Effector memory CD8-positive, alpha-beta T cell (primary cell): ENCODE results near the gene NOP16.

Source experiments
- ATAC-seq: fragments of 150-1000 bp; cut with Tn5 transposase; replicated peaks from 2 replicates; pipeline ENCODE4 v1.10.0; 2021; ENCODE audit warnings: mild to moderate bottlenecking, moderate library complexity
- DNase-seq, 3 experiments: peaks; one replicate each; pipeline ENCODE4 v3.0.0; 2021
- H3K27ac Mint-ChIP-seq, 2 donors: one replicate each; pipeline ENCODE4 v1.8.0; 2022; ENCODE audit warnings: mild to moderate bottlenecking in 2 of 2, mixed read lengths in 2 of 2, moderate library complexity in 2 of 2
- H3K27me3 Mint-ChIP-seq, 2 donors: one replicate each; pipeline ENCODE4 v1.8.0; 2022; ENCODE audit warnings: mixed read lengths in 2 of 2
- H3K36me3 Mint-ChIP-seq: one replicate; pipeline ENCODE4 v1.8.0; 2022; ENCODE audit warnings: mild to moderate bottlenecking, moderate library complexity, mixed read lengths; ENCODE audit not compliant: insufficient read depth
- H3K4me1 Mint-ChIP-seq, 2 donors: one replicate each; pipeline ENCODE4 v1.8.0; 2022; ENCODE audit warnings: low read depth in 2 of 2, mixed read lengths in 2 of 2
- H3K4me3 Mint-ChIP-seq, 2 donors: one replicate each; pipeline ENCODE4 v1.8.0; 2022; ENCODE audit warnings: mild to moderate bottlenecking in 2 of 2, mixed read lengths in 2 of 2, moderate library complexity in 2 of 2
- H3K9me3 Mint-ChIP-seq, 2 donors: one replicate each; pipeline ENCODE4 v1.8.0; 2022; ENCODE audit warnings: mixed read lengths in 2 of 2

The NOP16 gene

GRCh38 chr5:176405656-176406435 lies 17.4 kb upstream of the NOP16 start:
- Mint-ChIP-seq H3K4me3 (no peak overlapping the region), H3K4me1 (peaks cover 5 to 6% of the 10 kb centered on the region in 2 donors), H3K36me3 (peaks cover 48% of the 10 kb centered on the region), H3K9me3 (no peaks in the 10 kb centered on the region), H3K27ac (peak overlapping the region; percentile 30 to 77), H3K27me3 (no peaks in the 10 kb centered on the region)
- ATAC-seq: no peak
- no peak for DNase-seq

GRCh38 chr5:176401281-176402205 lies 13.1 kb upstream of the NOP16 start:
- Mint-ChIP-seq H3K4me1 (peaks cover 5 to 10% of the 10 kb centered on the region in 2 donors), H3K27ac (peak overlapping the region in 1 of 2 donors; percentile 52), H3K4me3 (no peak overlapping the region), H3K36me3 (peaks cover 46% of the 10 kb centered on the region), H3K27me3 (no peaks in the 10 kb centered on the region), H3K9me3 (no peaks in the 10 kb centered on the region)
- ATAC-seq (no peak), DNase-seq (no peak)

- ATAC-seq (no peak), DNase-seq (no peak)
- H3K27me3 Mint-ChIP-seq: no peaks in the 10 kb centered on the region
- peak overlapping the region in 1 of 2 donors; percentile 39 for H3K27ac Mint-ChIP-seq
- peaks cover 5 to 14% of the 10 kb centered on the region in 2 donors for H3K4me1 Mint-ChIP-seq
- no peaks in the 10 kb centered on the region for H3K9me3 Mint-ChIP-seq
- H3K4me3 Mint-ChIP-seq: no peak overlapping the region
- peaks cover 45% of the 10 kb centered on the region for H3K36me3 Mint-ChIP-seq
These were observed 12.2 kb upstream of the NOP16 start for GRCh38 chr5:176400382-176401156.

DNA sequence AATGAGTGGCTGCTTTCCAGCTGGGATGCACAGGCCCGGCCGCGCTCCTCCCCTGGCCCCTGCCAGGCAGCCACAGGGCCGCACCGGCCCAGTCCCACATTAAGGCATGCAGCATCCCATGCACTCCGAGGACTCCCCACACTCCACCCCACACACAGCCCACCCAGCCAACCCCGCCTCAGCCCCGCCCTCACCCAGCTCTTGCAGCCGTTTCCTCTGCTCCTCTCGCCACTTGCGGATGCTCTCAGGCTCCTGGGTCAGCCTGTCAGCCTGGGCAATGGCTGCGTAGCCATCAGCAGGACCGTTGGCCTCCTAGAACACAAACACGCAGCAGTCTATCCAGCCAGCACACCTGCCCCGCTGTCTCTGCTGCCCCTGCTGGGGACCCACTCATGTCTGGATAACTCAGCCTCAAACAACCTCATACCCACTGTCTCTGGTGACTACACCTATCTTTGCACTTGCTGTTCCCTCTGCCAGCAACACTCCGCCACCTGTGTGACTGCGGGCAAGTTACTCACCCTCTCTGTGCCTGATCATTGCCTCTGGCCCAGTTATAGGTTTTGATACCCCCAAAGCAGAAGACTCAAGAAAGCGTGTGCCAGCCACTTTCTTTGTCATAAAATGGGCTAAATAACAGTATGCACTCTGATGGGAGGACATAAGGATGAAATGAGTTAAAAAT lies 9.5 kb upstream of the NOP16 start:
- ATAC-seq: no peak
- no peak for DNase-seq
- Mint-ChIP-seq H3K36me3 (peaks cover 40% of the 10 kb centered on the region), H3K4me1 (peaks cover 6 to 14% of the 10 kb centered on the region in 2 donors), H3K27ac (peak overlapping the region in 1 of 2 donors; percentile 41), H3K4me3 (no peak overlapping the region), H3K9me3 (no peaks in the 10 kb centered on the region), H3K27me3 (no peaks in the 10 kb centered on the region)

DNA sequence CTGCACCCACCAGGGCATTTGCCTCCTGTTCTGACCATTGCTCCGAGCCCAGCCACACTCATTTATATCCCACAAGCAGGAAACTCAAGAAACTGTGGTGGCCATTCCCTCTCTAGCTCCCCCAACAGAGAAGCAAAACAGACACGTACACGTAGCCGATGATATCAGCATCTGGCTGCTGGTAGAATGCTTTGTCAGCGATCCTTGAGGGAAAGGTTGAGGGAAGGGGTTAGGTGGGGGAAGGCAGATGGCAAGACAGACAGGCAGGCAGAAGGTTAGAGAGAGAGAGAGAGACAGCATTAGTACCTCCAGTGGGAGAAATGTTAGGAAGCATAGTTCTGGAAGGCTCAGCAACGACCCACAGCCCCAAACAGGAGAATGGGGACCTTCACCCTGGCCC lies 7.9 kb upstream of the NOP16 start:
- H3K27me3 Mint-ChIP-seq: no peaks in the 10 kb centered on the region
- peaks cover 53% of the 10 kb centered on the region for H3K36me3 Mint-ChIP-seq
- H3K27ac Mint-ChIP-seq: no peak overlapping the region
- H3K4me3 Mint-ChIP-seq: no peak overlapping the region
- H3K9me3 Mint-ChIP-seq: no peaks in the 10 kb centered on the region
- peaks cover 3 to 9% of the 10 kb centered on the region in 2 donors for H3K4me1 Mint-ChIP-seq
- ATAC-seq (no peak), DNase-seq (no peak)

DNA sequence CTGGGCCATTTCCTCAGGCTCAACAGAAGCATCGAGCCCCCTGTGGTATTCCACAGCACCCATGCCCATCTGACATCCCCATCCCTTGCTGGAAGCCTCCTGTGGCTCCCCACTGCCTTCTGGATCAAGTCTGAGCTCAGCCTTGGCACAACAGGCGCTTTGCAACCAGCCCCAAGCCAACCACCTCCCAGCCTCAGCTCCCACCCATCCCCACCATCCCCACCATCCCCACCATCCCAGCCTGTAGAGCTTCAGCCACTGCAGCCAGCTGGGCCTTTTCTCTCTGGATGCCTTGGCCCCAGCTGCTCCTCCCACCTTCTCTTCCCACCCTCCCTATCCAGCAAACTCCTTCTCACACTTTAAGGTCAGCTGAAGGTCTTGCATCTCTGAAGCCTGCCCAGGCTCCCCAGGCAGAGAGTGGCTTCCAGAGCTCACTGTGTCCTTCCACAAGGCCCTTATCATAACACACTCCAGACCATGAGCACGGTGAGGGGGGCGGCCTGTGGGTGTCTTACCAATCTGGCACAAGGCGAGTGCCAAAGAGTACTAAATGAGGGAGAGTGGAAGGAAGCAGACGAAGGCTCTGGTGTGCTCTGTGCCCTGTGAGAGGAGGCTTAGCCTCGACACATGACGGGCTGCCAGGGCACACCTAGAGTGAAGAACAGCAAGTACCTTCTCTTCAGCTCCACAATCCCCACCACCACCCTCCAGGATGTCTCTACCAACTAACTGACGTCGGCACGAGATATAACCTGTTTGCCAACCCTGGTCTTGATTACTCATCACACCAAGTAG lies 6.7 kb upstream of the NOP16 start:
- Mint-ChIP-seq H3K4me3 (no peak overlapping the region), H3K36me3 (peaks cover 56% of the 10 kb centered on the region), H3K4me1 (peaks cover 1 to 9% of the 10 kb centered on the region in 2 donors), H3K27me3 (no peaks in the 10 kb centered on the region), H3K9me3 (no peaks in the 10 kb centered on the region), H3K27ac (peak overlapping the region; percentile 13 to 23)
- ATAC-seq (no peak), DNase-seq (no peak)

- Mint-ChIP-seq H3K36me3 (peaks cover 52% of the 10 kb centered on the region), H3K9me3 (no peaks in the 10 kb centered on the region), H3K4me3 (no peak overlapping the region), H3K27me3 (no peaks in the 10 kb centered on the region), H3K27ac (no peak overlapping the region), H3K4me1 (peaks cover 6 to 14% of the 10 kb centered on the region in 2 donors)
- ATAC-seq (no peak), DNase-seq (no peak)
These were observed 5.7 kb upstream of the NOP16 start for GRCh38 chr5:176394096-176394495.

DNA sequence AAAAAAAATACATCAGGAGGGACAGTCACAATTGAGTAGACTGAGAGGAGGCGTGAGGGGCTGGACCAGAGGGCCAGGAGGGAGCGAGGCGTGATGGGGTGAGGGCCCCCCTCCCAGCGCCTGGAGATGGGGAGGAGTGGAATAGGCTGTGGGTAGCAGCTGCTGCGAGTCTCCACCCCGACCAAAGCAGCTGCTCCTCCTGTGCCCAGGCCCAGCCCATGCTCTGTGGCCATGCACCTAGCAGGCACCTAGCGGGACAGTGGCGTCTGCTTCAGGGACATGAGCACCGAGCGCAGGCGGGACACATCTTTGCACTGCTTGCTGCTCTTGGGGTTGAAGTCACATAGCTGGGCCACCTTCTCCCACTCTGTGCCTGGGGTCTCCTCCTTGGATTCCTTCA lies 4.1 kb upstream of the NOP16 start:
- peaks cover 11 to 16% of the 10 kb centered on the region in 2 donors for H3K4me1 Mint-ChIP-seq
- ATAC-seq (no peak), DNase-seq (no peak)
- H3K27me3 Mint-ChIP-seq: no peaks in the 10 kb centered on the region
- H3K9me3 Mint-ChIP-seq: no peaks in the 10 kb centered on the region
- H3K36me3 Mint-ChIP-seq: peaks cover 48% of the 10 kb centered on the region
- H3K4me3 Mint-ChIP-seq: no peak overlapping the region
- H3K27ac Mint-ChIP-seq: no peak overlapping the region

- DNase-seq (no peak), ATAC-seq (no peak)
- Mint-ChIP-seq H3K36me3 (peaks cover 45% of the 10 kb centered on the region), H3K27ac (no peak overlapping the region), H3K9me3 (no peaks in the 10 kb centered on the region), H3K4me3 (no peak overlapping the region), H3K4me1 (peaks cover 16 to 21% of the 10 kb centered on the region in 2 donors), H3K27me3 (no peaks in the 10 kb centered on the region)
These were observed 3.6 kb upstream of the NOP16 start for GRCh38 chr5:176391999-176392398.

GRCh38 chr5:176391479-176391878 lies 3.1 kb upstream of the NOP16 start:
- Mint-ChIP-seq H3K4me3 (no peak overlapping the region), H3K36me3 (peaks cover 43% of the 10 kb centered on the region), H3K27ac (no peak overlapping the region), H3K9me3 (no peaks in the 10 kb centered on the region), H3K4me1 (peaks cover 21 to 25% of the 10 kb centered on the region in 2 donors), H3K27me3 (no peaks in the 10 kb centered on the region)
- no peak for DNase-seq
- ATAC-seq: no peak

- Mint-ChIP-seq H3K4me3 (peak overlapping the region; percentile 94 to 95), H3K36me3 (peaks cover 44% of the 10 kb centered on the region), H3K9me3 (no peaks in the 10 kb centered on the region), H3K4me1 (peaks cover 23 to 29% of the 10 kb centered on the region in 2 donors), H3K27ac (peak overlapping the region; percentile 94 to 96), H3K27me3 (no peaks in the 10 kb centered on the region)
- ATAC-seq: peak; percentile 44
- no peak for DNase-seq
These were observed 1.0 kb upstream of the NOP16 start for GRCh38 chr5:176389135-176390123.
